GM18508 (cell line): ENCODE results near the gene IL15.

Experiments used
- ATAC-seq: cut with Tn5 transposase; IDR thresholded peaks from one replicate; pipeline ENCODE4 v1.9.1; 2021; ENCODE audit warnings: moderate number of reproducible peaks; ENCODE audit not compliant: insufficient read depth, unreplicated experiment

IL15 gene

DNA sequence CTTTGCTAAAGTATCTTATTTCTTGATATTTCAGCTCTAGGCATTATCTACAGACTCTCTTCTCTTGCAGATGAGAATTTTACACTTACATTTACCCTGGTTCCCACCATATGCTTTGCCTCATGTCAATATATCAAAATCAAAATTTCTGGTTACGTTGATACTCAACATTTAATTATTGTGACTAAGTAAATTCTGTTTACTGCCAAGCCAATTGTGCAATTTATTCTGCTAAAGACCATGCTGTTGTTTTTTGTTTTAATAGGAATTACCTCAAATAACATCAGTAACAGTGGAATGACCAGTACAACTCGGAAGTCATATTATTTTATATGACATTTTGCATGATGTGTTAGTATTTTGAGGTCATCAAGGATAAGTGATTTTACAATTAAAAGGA is 125.5 kb downstream of the IL15 start:
- ATAC-seq: no peak

DNA sequence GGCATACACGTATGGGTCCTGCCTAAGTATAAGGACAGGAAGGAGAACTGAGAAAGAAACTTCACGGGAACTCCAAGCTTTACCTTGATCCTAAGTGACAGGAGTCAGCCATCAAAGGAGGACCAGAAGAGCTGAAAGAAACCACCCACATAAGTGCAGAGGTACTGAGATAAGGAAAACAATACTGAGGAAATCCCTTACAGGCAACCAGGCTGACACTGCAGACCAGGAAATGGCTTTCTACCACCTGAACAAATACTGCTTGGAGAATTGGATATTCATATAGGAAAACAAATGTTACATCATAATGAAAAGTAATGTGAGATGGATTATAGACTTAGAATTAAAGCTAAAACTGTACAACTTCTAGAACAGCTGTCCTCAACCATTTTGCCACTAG is 127.0 kb downstream of the IL15 start:
- ATAC-seq: no peak

DNA sequence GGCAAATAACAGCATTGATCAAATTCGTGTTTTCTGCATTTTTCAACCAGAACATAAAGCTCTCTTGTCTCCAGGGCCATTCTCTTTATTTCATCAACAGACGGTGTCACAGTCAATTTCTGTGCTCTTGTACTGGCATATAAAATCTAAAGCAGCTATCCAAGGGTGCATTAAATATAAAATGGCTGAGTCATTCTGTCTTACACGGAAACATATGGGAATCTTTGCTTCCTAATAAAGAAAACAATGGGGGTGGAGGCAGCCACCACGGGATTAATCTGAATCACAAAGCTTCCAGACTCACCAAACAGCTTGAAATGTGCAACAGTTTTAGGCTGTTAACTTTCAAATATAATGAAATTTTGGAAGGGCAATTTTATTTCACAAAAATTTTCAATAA is 132.6 kb downstream of the IL15 start:
- ATAC-seq: no peak

DNA sequence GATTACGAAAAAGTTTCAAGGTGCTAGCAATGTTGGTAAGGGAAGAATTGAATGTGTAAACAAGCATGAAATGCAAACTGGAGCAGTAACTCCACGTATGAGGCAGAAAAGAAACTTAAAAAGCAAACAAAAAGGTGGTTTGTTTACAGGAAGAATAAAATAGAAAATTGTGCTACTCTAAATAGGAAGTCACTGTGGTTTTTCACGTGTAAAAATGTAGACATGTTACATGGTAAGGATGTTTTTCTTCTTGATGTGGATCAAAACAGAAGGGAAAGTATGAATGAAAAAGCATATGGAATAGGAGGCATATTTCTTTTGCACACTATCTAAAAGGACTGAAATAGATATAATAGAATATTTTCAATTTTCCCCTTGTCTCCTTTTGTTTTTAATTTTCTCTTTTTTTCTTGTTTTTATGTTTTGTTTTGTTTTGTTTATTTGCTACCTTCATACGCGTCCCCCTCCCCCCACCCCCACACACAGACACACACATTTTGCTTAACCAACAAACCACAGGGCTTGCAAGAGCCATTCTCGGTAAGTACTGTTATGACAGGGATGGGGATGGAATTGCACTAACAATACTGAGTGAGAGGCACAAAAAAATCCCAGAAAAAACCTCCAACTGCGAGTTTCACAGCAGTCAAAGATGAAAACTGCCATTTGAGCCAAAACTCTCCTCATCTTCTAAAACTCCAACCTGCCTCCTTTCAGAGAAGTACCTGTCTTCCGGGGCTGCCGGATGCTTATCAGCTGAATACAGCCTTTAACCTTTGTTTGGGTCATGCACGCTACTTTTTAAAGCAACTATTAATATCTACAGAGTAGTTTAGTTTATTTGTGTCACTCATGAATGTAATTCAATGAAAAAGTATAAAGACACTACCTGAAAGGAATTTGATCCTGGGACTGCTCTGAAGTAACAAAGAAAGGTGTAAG is 135.8 kb downstream of the IL15 start:
- no peak for ATAC-seq

DNA sequence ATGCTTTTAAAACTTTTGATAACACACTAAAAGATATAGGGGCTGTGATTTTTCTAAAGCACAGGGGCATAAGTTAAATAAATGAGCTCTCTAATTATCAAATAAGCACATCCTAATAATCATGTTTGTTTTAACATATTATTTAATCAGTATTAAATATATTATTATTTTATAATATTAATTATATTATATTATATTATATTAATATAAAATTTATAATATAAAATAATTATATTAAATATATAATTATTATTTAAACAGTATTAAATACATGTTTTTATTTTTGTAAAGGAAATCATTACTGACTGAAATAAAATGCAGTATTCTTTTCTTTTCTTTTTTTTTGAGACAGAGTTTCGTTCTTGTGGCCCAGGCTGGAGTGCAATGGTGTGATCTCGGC is 136.5 kb downstream of the IL15 start:
- ATAC-seq: no peak

DNA sequence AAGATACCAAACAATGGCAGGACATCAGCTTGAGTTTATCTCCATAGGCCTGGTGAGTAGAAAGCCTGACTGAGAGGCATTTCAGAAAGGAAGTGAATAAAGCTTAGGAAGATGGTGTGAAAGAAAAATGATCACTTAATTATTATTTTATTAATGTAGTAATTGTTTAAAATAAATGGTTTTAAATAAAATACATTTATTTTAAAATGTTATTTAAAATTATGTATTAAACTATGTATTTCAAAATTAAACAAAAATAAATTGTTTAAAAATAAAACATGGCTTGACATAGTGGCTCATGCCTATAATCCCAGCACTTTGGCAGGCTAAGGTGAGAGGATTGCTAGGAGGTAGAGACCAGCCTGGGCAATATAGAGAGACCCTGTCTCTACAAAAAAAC is 145.8 kb downstream of the IL15 start:
- no peak for ATAC-seq
